Measurements from ENCODE around the gene ADAMTS2. TPM values are rescaled to one million over a fixed set of nuclear protein-coding genes. Genes with fewer than 3 reads are reported as not detected.

The ADAMTS2 gene
- total RNA-seq, 1 donor from 2014 or later: 7.7 TPM

DNA sequence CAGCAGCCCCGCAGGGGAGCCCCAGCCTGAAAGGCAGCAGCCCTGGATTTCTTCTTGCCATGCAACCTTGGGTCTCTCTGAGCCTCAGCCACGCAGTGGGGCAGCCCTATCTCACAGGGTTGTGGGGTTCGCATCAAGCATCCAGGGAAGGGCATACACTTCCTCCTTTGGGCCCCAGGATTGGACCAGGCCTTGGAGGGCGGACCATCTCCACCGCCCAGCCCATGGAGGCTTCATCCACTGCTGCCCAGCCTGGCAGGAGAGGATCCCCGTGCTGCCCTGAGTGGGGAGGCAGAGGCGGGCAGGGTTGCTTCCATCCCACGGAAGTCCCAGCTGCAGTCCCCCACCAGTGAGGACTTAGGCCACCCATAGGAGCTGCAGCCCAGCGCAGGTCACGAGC, 5.3 kb downstream of the ADAMTS2 start:
- Mint-ChIP-seq H3K9me3 (no peaks in the 10 kb centered on the region), H3K4me1 (ENCODE audit: unreplicated experiment) (peaks cover 11% of the 10 kb centered on the region), H3K27ac (no peak overlapping the region), H3K36me3 (no peaks in the 10 kb centered on the region), H3K4me3 (no peak overlapping the region), H3K27me3 (peaks cover 32% of the 10 kb centered on the region)
- TF ChIP-seq CTCF (conservative IDR thresholded peaks at IDR 0.05): no peak
- no peak for DNase-seq (ENCODE audit: extremely low spot score, unreplicated experiment)

DNA sequence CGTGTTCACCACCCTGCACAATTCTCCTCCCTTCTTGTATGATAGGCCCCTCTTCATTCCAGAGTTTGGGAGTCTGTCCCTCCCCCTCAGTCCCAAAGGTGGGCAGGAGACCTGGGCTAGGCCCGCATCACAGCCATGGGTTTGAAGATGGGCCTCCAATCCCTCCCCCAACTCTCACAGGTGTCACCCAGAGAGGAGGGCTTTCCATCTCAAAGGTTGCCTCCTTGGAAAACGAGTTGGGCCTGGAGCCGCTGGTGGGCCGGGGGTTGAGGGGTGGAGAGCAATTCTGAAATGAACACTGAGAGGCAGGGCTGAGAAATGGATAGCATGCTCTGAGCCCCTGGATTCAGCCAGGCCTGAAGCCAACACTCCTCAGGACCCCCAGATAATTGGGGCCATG, 6.2 kb downstream of the ADAMTS2 start:
- H3K27me3 Mint-ChIP-seq: peaks cover 35% of the 10 kb centered on the region
- no peak for DNase-seq (ENCODE audit: extremely low spot score, unreplicated experiment)
- H3K36me3 Mint-ChIP-seq: no peaks in the 10 kb centered on the region

GRCh38 chr5:179337796-179338676, 7.2 kb downstream of the ADAMTS2 start:
- H3K36me3 Mint-ChIP-seq: no peaks in the 10 kb centered on the region
- DNase-seq (ENCODE audit: extremely low spot score, unreplicated experiment): no peak
- H3K4me3 Mint-ChIP-seq: no peak overlapping the region
- peaks cover 28% of the 10 kb centered on the region for H3K27me3 Mint-ChIP-seq
- H3K9me3 Mint-ChIP-seq: no peaks in the 10 kb centered on the region
- H3K27ac Mint-ChIP-seq: no peak overlapping the region
- peaks cover 6% of the 10 kb centered on the region for H3K4me1 Mint-ChIP-seq (ENCODE audit: unreplicated experiment)
- no peak for TF ChIP-seq CTCF (conservative IDR thresholded peaks at IDR 0.05)

More for the DNA sequence above, 6.2 kb downstream of the ADAMTS2 start:
- Mint-ChIP-seq H3K4me3 (no peak overlapping the region), H3K27ac (no peak overlapping the region), H3K9me3 (no peaks in the 10 kb centered on the region), H3K4me1 (ENCODE audit: unreplicated experiment) (peaks cover 11% of the 10 kb centered on the region)
- TF ChIP-seq CTCF (conservative IDR thresholded peaks at IDR 0.05): no peak

- Mint-ChIP-seq H3K36me3 (no peaks in the 10 kb centered on the region), H3K27me3 (peaks cover 19% of the 10 kb centered on the region), H3K4me1 (ENCODE audit: unreplicated experiment) (peaks cover 3% of the 10 kb centered on the region), H3K9me3 (no peaks in the 10 kb centered on the region), H3K4me3 (no peak overlapping the region), H3K27ac (no peak overlapping the region)
- TF ChIP-seq CTCF (conservative IDR thresholded peaks at IDR 0.05): no peak
- DNase-seq (ENCODE audit: extremely low spot score, unreplicated experiment): no peak
These were observed 8.1 kb downstream of the ADAMTS2 start for GRCh38 chr5:179336871-179337795.

DNA sequence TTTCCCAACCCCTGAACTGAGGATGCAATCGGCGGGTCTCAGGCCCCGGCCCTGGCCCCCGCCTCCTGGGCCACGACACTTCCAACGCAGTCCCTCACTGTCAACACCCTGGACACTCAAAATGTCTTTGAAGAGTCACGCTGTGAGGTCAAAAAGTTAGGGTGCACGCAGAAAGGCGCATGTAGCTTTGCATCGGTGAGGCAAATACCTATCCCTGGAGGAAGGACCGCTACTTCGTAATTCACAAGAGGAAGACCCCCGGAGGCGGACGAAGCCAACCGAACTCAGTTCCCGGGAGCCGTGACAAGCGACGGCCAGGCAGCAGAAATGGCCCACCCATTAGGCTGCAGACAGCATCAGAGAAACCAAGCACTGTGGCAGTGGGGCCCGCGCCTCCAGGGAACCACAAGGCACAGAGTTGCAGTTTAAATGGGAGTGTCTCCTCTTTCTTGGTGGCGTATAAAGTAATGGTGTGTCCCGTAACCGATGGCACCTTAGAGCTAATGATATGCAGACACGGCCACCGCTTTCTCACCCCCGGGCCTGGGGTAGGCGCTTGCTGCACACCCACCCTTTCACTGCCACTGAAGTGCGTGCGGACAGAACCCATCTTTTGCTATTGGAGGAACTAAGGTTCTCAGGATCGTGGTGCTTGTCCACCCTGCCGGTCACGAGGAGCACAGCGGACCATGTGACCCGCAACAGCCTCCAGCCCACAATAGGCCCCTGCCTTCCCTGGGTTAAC, 9.0 kb downstream of the ADAMTS2 start:
- Mint-ChIP-seq H3K27me3 (peaks cover 14% of the 10 kb centered on the region), H3K36me3 (no peaks in the 10 kb centered on the region), H3K4me1 (ENCODE audit: unreplicated experiment) (peaks cover 3% of the 10 kb centered on the region), H3K9me3 (no peaks in the 10 kb centered on the region), H3K4me3 (no peak overlapping the region), H3K27ac (no peak overlapping the region)
- no peak for TF ChIP-seq CTCF (conservative IDR thresholded peaks at IDR 0.05)
- DNase-seq (ENCODE audit: extremely low spot score, unreplicated experiment): no peak
